Measurements from ENCODE around the gene DCTD. TPM values are rescaled to one million over a fixed set of nuclear protein-coding genes. Genes with fewer than 3 reads are reported as not detected.
A peak's percentile ranks its signal among the peaks of the same experiment; 100 is the strongest.

The DCTD gene
- total RNA-seq, 1 donor from 2014 or later = 120 TPM

GRCh38 chr4:182879913-182880312 is 37.3 kb downstream of the DCTD start:
- DNase-seq (ENCODE audit: low read depth, low spot score) = no peak
- peaks cover 57% of the 10 kb centered on the region for H3K4me1 Mint-ChIP-seq
- peaks cover 25% of the 10 kb centered on the region for H3K36me3 Mint-ChIP-seq (ENCODE audit: low read depth)
- peak overlapping the region; percentile 69 for H3K27ac Mint-ChIP-seq (ENCODE audit: unreplicated experiment)
- H3K4me3 Mint-ChIP-seq = no peak overlapping the region
- H3K9me3 Mint-ChIP-seq = peaks cover 5% of the 10 kb centered on the region
- H3K27me3 Mint-ChIP-seq (ENCODE audit: low read depth) = no peaks in the 10 kb centered on the region
- no peak for TF ChIP-seq CTCF (conservative IDR thresholded peaks at IDR 0.05)

GRCh38 chr4:182878633-182879495 is 38.3 kb downstream of the DCTD start:
- no peak overlapping the region for H3K4me3 Mint-ChIP-seq
- TF ChIP-seq CTCF (conservative IDR thresholded peaks at IDR 0.05) = no peak
- no peaks in the 10 kb centered on the region for H3K27me3 Mint-ChIP-seq (ENCODE audit: low read depth)
- DNase-seq (ENCODE audit: low read depth, low spot score) = no peak
- H3K4me1 Mint-ChIP-seq = peaks cover 67% of the 10 kb centered on the region
- H3K36me3 Mint-ChIP-seq (ENCODE audit: low read depth) = peaks cover 16% of the 10 kb centered on the region
- H3K9me3 Mint-ChIP-seq = peaks cover 3% of the 10 kb centered on the region
- no peak overlapping the region for H3K27ac Mint-ChIP-seq (ENCODE audit: unreplicated experiment)

- DNase-seq (ENCODE audit: low read depth, low spot score) = no peak
- H3K36me3 Mint-ChIP-seq (ENCODE audit: low read depth) = peaks cover 3% of the 10 kb centered on the region
- H3K27me3 Mint-ChIP-seq (ENCODE audit: low read depth) = no peaks in the 10 kb centered on the region
- H3K4me1 Mint-ChIP-seq = peaks cover 73% of the 10 kb centered on the region
- H3K27ac Mint-ChIP-seq (ENCODE audit: unreplicated experiment) = peak overlapping the region; percentile 1
- no peak for TF ChIP-seq CTCF (conservative IDR thresholded peaks at IDR 0.05)
- H3K9me3 Mint-ChIP-seq = no peaks in the 10 kb centered on the region
- no peak overlapping the region for H3K4me3 Mint-ChIP-seq
Observed at GRCh38 chr4:182877326-182877883, 39.8 kb downstream of the DCTD start.

- TF ChIP-seq CTCF (conservative IDR thresholded peaks at IDR 0.05) = no peak
- H3K27ac Mint-ChIP-seq (ENCODE audit: unreplicated experiment) = no peak overlapping the region
Observed at GRCh38 chr4:182876427-182876826, 40.8 kb downstream of the DCTD start.

GRCh38 chr4:182875453-182876405 is 41.5 kb downstream of the DCTD start:
- no peaks in the 10 kb centered on the region for H3K9me3 Mint-ChIP-seq
- H3K27ac Mint-ChIP-seq (ENCODE audit: unreplicated experiment) = peak overlapping the region; percentile 94
- no peak for TF ChIP-seq CTCF (conservative IDR thresholded peaks at IDR 0.05)
- H3K4me1 Mint-ChIP-seq = peaks cover 67% of the 10 kb centered on the region
- H3K36me3 Mint-ChIP-seq (ENCODE audit: low read depth) = no peaks in the 10 kb centered on the region
- peak overlapping the region; percentile 45 for H3K4me3 Mint-ChIP-seq
- no peak for DNase-seq (ENCODE audit: low read depth, low spot score)
- H3K27me3 Mint-ChIP-seq (ENCODE audit: low read depth) = no peaks in the 10 kb centered on the region

More at GRCh38 chr4:182876427-182876826, 40.8 kb downstream of the DCTD start:
- H3K36me3 Mint-ChIP-seq (ENCODE audit: low read depth) = no peaks in the 10 kb centered on the region
- no peaks in the 10 kb centered on the region for H3K27me3 Mint-ChIP-seq (ENCODE audit: low read depth)
- peaks cover 74% of the 10 kb centered on the region for H3K4me1 Mint-ChIP-seq
- DNase-seq (ENCODE audit: low read depth, low spot score) = no peak
- H3K4me3 Mint-ChIP-seq = no peak overlapping the region
- H3K9me3 Mint-ChIP-seq = no peaks in the 10 kb centered on the region

All from neural crest cell (in vitro differentiated cells).